GM12878 (cell line): Measurements from ENCODE around the gene SCP2D1. TPM values are rescaled to one million over a fixed set of nuclear protein-coding genes. Genes with fewer than 3 reads are reported as not detected.

Experiments
- BCLAF1 ChIP-seq: fragments of 450-650 bp; IDR thresholded peaks from 2 replicates; pipeline ENCODE4 v1.6.1; 2017; ENCODE audit warnings: antibody characterized with exemption, mild to moderate bottlenecking, moderate library complexity
- BHLHE40 ChIP-seq, 2 experiments: fragments of 450-650 bp in 1 of 2; IDR thresholded peaks; 2 replicates each; pipeline ENCODE4 v1.6.1; 2011 to 2017; ENCODE audit warnings: low read depth in 2 of 2, borderline replicate concordance in 1 of 2, improper control_type of control experiment in 1 of 2, low read length in 1 of 2, mild to moderate bottlenecking in 1 of 2
- CREB1 ChIP-seq: IDR thresholded peaks from 2 replicates; pipeline ENCODE4 v1.6.1; 2012; ENCODE audit warnings: low read depth, mild to moderate bottlenecking, inconsistent platforms
- DPF2 ChIP-seq: fragments of 450-650 bp; IDR thresholded peaks from 2 replicates; pipeline ENCODE4 v1.6.1; 2017; ENCODE audit warnings: mild to moderate bottlenecking
- ELK1 ChIP-seq: IDR thresholded peaks from 2 replicates; pipeline ENCODE4 v1.6.1; 2012; ENCODE audit warnings: low read depth, low read length, improper control_type of control experiment
- EP300 ChIP-seq, 2 experiments: fragments of 150-350 bp in 1 of 2; IDR thresholded peaks; 2 replicates each; pipeline ENCODE4 v1.6.1; 2011 to 2012; ENCODE audit warnings: low read depth in 2 of 2, low read length in 2 of 2, borderline replicate concordance in 1 of 2, improper control_type of control experiment in 1 of 2, inconsistent platforms in 1 of 2; ENCODE audit not compliant: control insufficient read depth in 1 of 2
- IKZF1 ChIP-seq: fragments of 450-650 bp; conservative IDR thresholded peaks from 2 replicates; pipeline ENCODE4 v1.6.1; 2017; ENCODE audit warnings: antibody characterized with exemption, mild to moderate bottlenecking
- KAT2A ChIP-seq: conservative IDR thresholded peaks from 2 replicates; pipeline ENCODE4 v1.6.1; 2011; ENCODE audit warnings: low read depth, low read length; ENCODE audit not compliant: control insufficient read depth
- MAX ChIP-seq: IDR thresholded peaks from 2 replicates; pipeline ENCODE4 v1.6.1; 2012; ENCODE audit warnings: low read depth, low read length, improper control_type of control experiment
- MTA3 ChIP-seq: IDR thresholded peaks from 2 replicates; pipeline ENCODE4 v1.6.1; 2012; ENCODE audit warnings: low read length, inconsistent platforms, borderline replicate concordance
- NR2C1 ChIP-seq: fragments of 450-650 bp; IDR thresholded peaks from 2 replicates; pipeline ENCODE4 v1.6.1; 2017; ENCODE audit warnings: antibody characterized with exemption, mild to moderate bottlenecking, moderate library complexity
- NR2F1 ChIP-seq: fragments of 450-650 bp; conservative IDR thresholded peaks from 2 replicates; pipeline ENCODE4 v1.6.1; 2017; ENCODE audit warnings: mild to moderate bottlenecking
- PKNOX1 ChIP-seq: fragments of 450-650 bp; IDR thresholded peaks from 2 replicates; pipeline ENCODE4 v1.6.1; 2016; ENCODE audit warnings: mild to moderate bottlenecking
- POLR2A ChIP-seq: IDR thresholded peaks from 2 replicates; pipeline ENCODE4 v1.6.1; 2011; ENCODE audit warnings: low read depth, mild to moderate bottlenecking, low read length
- POLR2AphosphoS2 ChIP-seq: IDR thresholded peaks from 2 replicates; pipeline ENCODE4 v1.6.1; 2011; ENCODE audit warnings: low read depth, mild to moderate bottlenecking, low read length, improper control_type of control experiment, moderate library complexity
- RB1 ChIP-seq: fragments of 450-650 bp; formaldehyde crosslinking; IDR thresholded peaks from 2 replicates; pipeline ENCODE4 v1.6.1; 2017; ENCODE audit warnings: mild to moderate bottlenecking, borderline replicate concordance
- TAF1 ChIP-seq: IDR thresholded peaks from 2 replicates; pipeline ENCODE4 v1.6.1; 2011; ENCODE audit warnings: mild to moderate bottlenecking, low read depth, low read length, borderline replicate concordance
- ZBTB33 ChIP-seq: fragments of 450-650 bp; IDR thresholded peaks from 2 replicates; pipeline ENCODE4 v1.6.1; 2017; ENCODE audit warnings: mild to moderate bottlenecking
- ZBTB4 ChIP-seq: fragments of 450-650 bp; formaldehyde crosslinking; IDR thresholded peaks from 2 replicates; pipeline ENCODE4 v1.4.0; 2022; ENCODE audit warnings: mild to moderate bottlenecking, moderate library complexity
- ZSCAN29 ChIP-seq: fragments of 450-650 bp; IDR thresholded peaks from 2 replicates; pipeline ENCODE4 v1.6.1; 2017; ENCODE audit warnings: mild to moderate bottlenecking, moderate library complexity
- polyA plus RNA-seq, 11 experiments: library from polyadenylated mRNA; depleted of rRNA in 4 of 11; unstranded in 6 of 11; stranded (reverse) in 5 of 11; fragments of >200 nt; fragmentation: Nextera tagmentation in 4 of 11; fragmentation: Illumina TruSeq in 1 of 11; extraction: Ambion mirVana in 4 of 11; extraction: Trizol in 1 of 11; gene quantifications; 1 replicate in 1 of 11; 2 replicates in 10 of 11; pipeline versions ENCODE4 v1.2.1 to v1.2.3, GENCODE V29; 2011 to 2016; ENCODE audit warnings: inconsistent platforms in 2 of 11, missing spikeins in 2 of 11, low read depth in 1 of 11
- total RNA-seq, 4 experiments: library from RNA; depleted of rRNA in 3 of 4; stranded (reverse); fragments of >200 nt in 3 of 4; fragmentation: Illumina TruSeq in 1 of 4; extraction: Trizol in 1 of 4; gene quantifications; 2 replicates each; pipeline versions ENCODE4 v1.2.1 to v1.2.3, GENCODE V29; 2013 to 2021

SCP2D1 gene
- total and polyA plus RNA-seq, 10 of the 15 experiments (the other 5 are each of a cell fraction or from before 2014, with no cell fraction given) = not detected

- TF ChIP-seq BCLAF1 = no peak
- TF ChIP-seq MAX = no peak
- no peak for TF ChIP-seq DPF2
- TF ChIP-seq ZSCAN29 = no peak
- TF ChIP-seq IKZF1 = no peak
- no peak for TF ChIP-seq POLR2A
- no peak for TF ChIP-seq ELK1
- TF ChIP-seq ZBTB4 (CRISPR knock-in tag) = no peak
- TF ChIP-seq POLR2AphosphoS2 = no peak
- TF ChIP-seq TAF1 = no peak
- no peak for TF ChIP-seq PKNOX1
- no peak for TF ChIP-seq MTA3
- peak in 1 of 2 experiments; percentile 23; a peak in 1 of 4 replicates for TF ChIP-seq EP300 (IDR thresholded peaks at IDR 0.05; ENCODE audit: borderline replicate concordance in 1 of 2, control insufficient read depth in 1 of 2, low read depth in 2 of 2, low read length in 2 of 2)
- no peak for TF ChIP-seq NR2F1
- 0 out of 2 replicates have a peak, but pooled peaks have one; percentile 32 for TF ChIP-seq CREB1
- no peak for TF ChIP-seq BHLHE40 (IDR thresholded peaks at IDR 0.05; ENCODE audit: borderline replicate concordance in 1 of 2, low read depth in 2 of 2, low read length in 1 of 2)
- no peak for TF ChIP-seq ZBTB33
- TF ChIP-seq RB1 = no peak
- TF ChIP-seq NR2C1 = no peak
- no peak for TF ChIP-seq KAT2A
These were observed 11.5 kb upstream of the SCP2D1 start (continued) for GRCh38 chr20:18802012-18802634.
